ENCODE results near the gene SAFB2. TPM values are rescaled to one million over a fixed set of nuclear protein-coding genes. Genes with fewer than 3 reads are reported as not detected.

SAFB2 gene
- polyA plus RNA-seq, 1 donor from 2014 or later: 40.1 TPM

- no peak overlapping the region for H3K4me2 ChIP-seq (ENCODE audit: low read length)
- TF ChIP-seq EZH2 (IDR thresholded peaks at IDR 0.05; ENCODE audit: borderline replicate concordance, insufficient read depth, low read length, poor library complexity, severe bottlenecking): no peak
- no peak for TF ChIP-seq RAD21 (conservative IDR thresholded peaks at IDR 0.05)
- TF ChIP-seq TAF1 (IDR thresholded peaks at IDR 0.05; ENCODE audit: low read depth): no peak
- TF ChIP-seq EP300 (conservative IDR thresholded peaks at IDR 0.05; ENCODE audit: poor library complexity, severe bottlenecking): no peak
- TF ChIP-seq MXI1 (conservative IDR thresholded peaks at IDR 0.05; ENCODE audit: poor library complexity, severe bottlenecking): no peak
- TF ChIP-seq POLR2AphosphoS5 (IDR thresholded peaks at IDR 0.05): no peak
- TF ChIP-seq, protein P1, sequence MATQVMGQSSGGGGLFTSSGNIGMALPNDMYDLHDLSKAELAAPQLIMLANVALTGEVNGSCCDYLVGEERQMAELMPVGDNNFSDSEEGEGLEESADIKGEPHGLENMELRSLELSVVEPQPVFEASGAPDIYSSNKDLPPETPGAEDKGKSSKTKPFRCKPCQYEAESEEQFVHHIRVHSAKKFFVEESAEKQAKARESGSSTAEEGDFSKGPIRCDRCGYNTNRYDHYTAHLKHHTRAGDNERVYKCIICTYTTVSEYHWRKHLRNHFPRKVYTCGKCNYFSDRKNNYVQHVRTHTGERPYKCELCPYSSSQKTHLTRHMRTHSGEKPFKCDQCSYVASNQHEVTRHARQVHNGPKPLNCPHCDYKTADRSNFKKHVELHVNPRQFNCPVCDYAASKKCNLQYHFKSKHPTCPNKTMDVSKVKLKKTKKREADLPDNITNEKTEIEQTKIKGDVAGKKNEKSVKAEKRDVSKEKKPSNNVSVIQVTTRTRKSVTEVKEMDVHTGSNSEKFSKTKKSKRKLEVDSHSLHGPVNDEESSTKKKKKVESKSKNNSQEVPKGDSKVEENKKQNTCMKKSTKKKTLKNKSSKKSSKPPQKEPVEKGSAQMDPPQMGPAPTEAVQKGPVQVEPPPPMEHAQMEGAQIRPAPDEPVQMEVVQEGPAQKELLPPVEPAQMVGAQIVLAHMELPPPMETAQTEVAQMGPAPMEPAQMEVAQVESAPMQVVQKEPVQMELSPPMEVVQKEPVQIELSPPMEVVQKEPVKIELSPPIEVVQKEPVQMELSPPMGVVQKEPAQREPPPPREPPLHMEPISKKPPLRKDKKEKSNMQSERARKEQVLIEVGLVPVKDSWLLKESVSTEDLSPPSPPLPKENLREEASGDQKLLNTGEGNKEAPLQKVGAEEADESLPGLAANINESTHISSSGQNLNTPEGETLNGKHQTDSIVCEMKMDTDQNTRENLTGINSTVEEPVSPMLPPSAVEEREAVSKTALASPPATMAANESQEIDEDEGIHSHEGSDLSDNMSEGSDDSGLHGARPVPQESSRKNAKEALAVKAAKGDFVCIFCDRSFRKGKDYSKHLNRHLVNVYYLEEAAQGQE (IDR thresholded peaks at IDR 0.05; ENCODE audit: borderline replicate concordance): no peak
- TF ChIP-seq SMC3 (conservative IDR thresholded peaks at IDR 0.05; ENCODE audit: poor library complexity): no peak
- no peak for TF ChIP-seq CTCF (IDR thresholded peaks at IDR 0.05; ENCODE audit: poor library complexity, severe bottlenecking)
- peaks cover 31% of the 10 kb centered on the region for H3K79me2 ChIP-seq (replicated peaks; ENCODE audit: insufficient read depth, low read length)
- H3K27me3 ChIP-seq (ENCODE audit: insufficient read depth, low read depth, low read length): no peaks in the 10 kb centered on the region
- H3K9ac ChIP-seq (ENCODE audit: low read length): no peak overlapping the region
- H3K4me3 ChIP-seq (ENCODE audit: low read length): no peak overlapping the region
- no peak overlapping the region for H3K27ac ChIP-seq (ENCODE audit: low read length)
- H3K9me3 ChIP-seq (ENCODE audit: low read length): no peaks in the 10 kb centered on the region
- H3K9me2 ChIP-seq (ENCODE audit: insufficient read depth, low read length): no peaks in the 10 kb centered on the region
- no peaks in the 10 kb centered on the region for H3F3A ChIP-seq (ENCODE audit: insufficient read depth, low read length, poor library complexity, severe bottlenecking)
- no peak overlapping the region for H2AFZ ChIP-seq (ENCODE audit: low read depth, low read length)
- peaks cover 12% of the 10 kb centered on the region for H4K20me1 ChIP-seq (ENCODE audit: insufficient read depth)
- H3K36me3 ChIP-seq (ENCODE audit: insufficient read depth, low read length): peaks cover 5% of the 10 kb centered on the region
These were observed 25.9 kb upstream of the SAFB2 start for GRCh38 chr19:5648464-5648863.

- Histone ChIP-seq H3K79me2 (replicated peaks; ENCODE audit: insufficient read depth, low read length) (peaks cover 46% of the 10 kb centered on the region), H2AFZ (ENCODE audit: low read depth, low read length) (no peak overlapping the region), H3K36me3 (ENCODE audit: insufficient read depth, low read length) (peaks cover 5% of the 10 kb centered on the region), H3K27me3 (ENCODE audit: insufficient read depth, low read depth, low read length) (no peaks in the 10 kb centered on the region), H3K4me3 (ENCODE audit: low read length) (no peak overlapping the region), H3K4me2 (ENCODE audit: low read length) (no peak overlapping the region), H3K9me3 (ENCODE audit: low read length) (no peaks in the 10 kb centered on the region), H3K9me2 (ENCODE audit: insufficient read depth, low read length) (no peaks in the 10 kb centered on the region), H3F3A (ENCODE audit: insufficient read depth, low read length, poor library complexity, severe bottlenecking) (no peaks in the 10 kb centered on the region), H3K9ac (ENCODE audit: low read length) (no peak overlapping the region), H4K20me1 (ENCODE audit: insufficient read depth) (peaks cover 13% of the 10 kb centered on the region), H3K27ac (ENCODE audit: low read length) (no peak overlapping the region)
- no peak for TF ChIP-seq MXI1 (conservative IDR thresholded peaks at IDR 0.05; ENCODE audit: poor library complexity, severe bottlenecking)
- TF ChIP-seq CTCF (IDR thresholded peaks at IDR 0.05; ENCODE audit: poor library complexity, severe bottlenecking): no peak
- TF ChIP-seq EZH2 (IDR thresholded peaks at IDR 0.05; ENCODE audit: borderline replicate concordance, insufficient read depth, low read length, poor library complexity, severe bottlenecking): no peak
- TF ChIP-seq, protein P1 (IDR thresholded peaks at IDR 0.05; ENCODE audit: borderline replicate concordance): no peak
- no peak for TF ChIP-seq EP300 (conservative IDR thresholded peaks at IDR 0.05; ENCODE audit: poor library complexity, severe bottlenecking)
- no peak for TF ChIP-seq POLR2AphosphoS5 (IDR thresholded peaks at IDR 0.05)
- no peak for TF ChIP-seq SMC3 (conservative IDR thresholded peaks at IDR 0.05; ENCODE audit: poor library complexity)
- no peak for TF ChIP-seq RAD21 (conservative IDR thresholded peaks at IDR 0.05)
- TF ChIP-seq TAF1 (IDR thresholded peaks at IDR 0.05; ENCODE audit: low read depth): no peak
These were observed 24.1 kb upstream of the SAFB2 start for GRCh38 chr19:5646703-5647102.
